NCI-H2107 treated with DMSO at 0.1 percent for 48 hours (cell line): Measurements from ENCODE around the gene CDC123.
"Not testable (repeated sequence)": the region's sequence is repeated elsewhere in the genome, so short reads cannot be mapped to it uniquely, and the experiment has no call there.

Experiments used
- DNase-seq: peaks from one replicate; lab custom pipeline; 2025; ENCODE audit not compliant: unreplicated experiment; lab: John Stamatoyannopoulos, UW

CDC123 gene

DNA sequence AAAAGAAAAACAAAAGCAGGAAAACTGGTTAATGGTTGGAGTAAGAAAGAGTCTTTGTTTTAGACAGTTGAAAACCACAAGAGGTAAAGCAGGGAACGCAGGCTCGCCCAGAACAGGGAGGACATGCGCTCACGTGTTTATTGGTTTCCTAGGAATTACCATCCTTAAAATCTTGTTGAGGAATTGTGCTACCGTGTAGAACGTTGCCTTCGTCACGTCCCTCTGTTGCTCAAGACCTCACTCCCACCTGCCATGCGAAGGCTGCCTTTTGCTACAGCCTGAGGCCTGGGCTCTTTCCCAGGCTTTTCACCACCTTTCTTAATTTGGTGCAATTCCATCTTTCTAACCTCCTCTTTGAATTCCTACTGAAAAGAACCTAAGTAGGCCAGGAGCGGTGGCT, 91.8 kb downstream of the CDC123 start:
- no peak for DNase-seq

DNA sequence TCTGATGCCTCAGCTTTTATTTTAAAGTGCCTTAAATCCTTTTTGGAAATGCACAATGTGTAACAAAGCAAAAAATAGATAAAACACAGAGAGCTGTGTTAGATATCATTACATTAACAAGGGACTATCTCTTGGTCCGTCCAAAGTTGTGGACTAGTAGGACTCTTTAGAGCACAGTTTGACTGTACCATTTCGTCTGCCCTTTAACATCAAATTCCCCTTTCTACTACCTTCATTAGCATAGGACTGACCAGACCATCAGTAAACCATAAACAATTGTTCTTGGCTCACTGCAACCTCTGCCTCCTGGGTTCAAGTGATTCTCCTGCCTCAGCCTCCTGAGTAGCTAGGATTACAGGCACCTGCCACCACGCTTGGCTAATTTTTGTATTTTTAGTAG, 101.8 kb downstream of the CDC123 start:
- DNase-seq: not testable (repeated sequence)

DNA sequence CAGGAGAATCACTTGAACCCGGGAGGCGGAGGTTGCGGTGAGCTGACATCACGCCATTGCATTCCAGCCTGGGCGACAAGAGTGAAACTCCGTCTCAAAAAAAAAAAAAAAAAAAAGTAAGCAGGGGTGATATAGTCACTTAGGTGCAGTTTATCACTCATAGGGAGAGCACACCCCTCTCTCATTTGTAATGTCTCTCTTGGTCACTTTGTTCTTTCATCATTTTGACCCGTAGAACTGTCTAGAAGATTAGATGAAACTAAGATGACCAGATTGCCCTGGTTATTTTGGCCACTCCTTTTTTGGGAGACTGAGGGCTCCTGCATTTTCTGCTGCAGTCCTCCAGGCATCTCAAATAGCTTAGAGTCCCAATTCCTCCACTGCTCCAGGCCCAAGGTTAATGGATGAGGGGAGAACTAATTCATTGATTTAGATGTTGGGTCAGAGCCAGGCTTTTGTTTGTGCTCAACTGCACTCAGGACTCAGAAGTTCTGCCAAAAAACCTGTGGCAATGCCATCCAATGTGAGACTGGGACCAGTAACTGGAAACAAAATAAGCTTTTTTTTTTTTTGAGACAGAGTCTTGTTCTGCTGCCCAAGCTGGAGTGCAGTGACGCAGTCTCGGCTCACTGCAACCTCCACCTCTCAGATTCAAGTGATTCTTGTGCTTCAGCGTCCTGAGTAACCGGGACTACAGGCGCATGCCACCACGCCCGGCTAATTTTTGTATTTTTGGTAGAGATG, 103.4 kb downstream of the CDC123 start:
- DNase-seq: no peak
